Lower lobe of right lung (tissue), 2 donors: ENCODE measurements around the gene GPC6. TPM values are rescaled to one million over a fixed set of nuclear protein-coding genes. Genes with fewer than 3 reads are reported as not detected.

Experiments used
- ATAC-seq, 2 donors: fragments of 200-7000 bp; cut with Tn5 transposase; one replicate each; pipeline ENCODE4 v1.9.1; 2020 to 2022; ENCODE audit warnings: mild to moderate bottlenecking in 2 of 2, moderate library complexity in 2 of 2
- DNase-seq: peaks from one replicate; pipeline ENCODE4 v3.0.0-alpha.2; 2020
- H3K27ac ChIP-seq: fragments of 200-600 bp; one replicate; pipeline ENCODE4 v1.8.0; 2022
- H3K27me3 ChIP-seq: fragments of 200-600 bp; one replicate; pipeline ENCODE4 v1.8.0; 2022; ENCODE audit warnings: low read depth
- H3K36me3 ChIP-seq: fragments of 200-600 bp; one replicate; pipeline ENCODE4 v1.8.0; 2022; ENCODE audit warnings: mild to moderate bottlenecking
- H3K4me1 ChIP-seq: fragments of 200-600 bp; one replicate; pipeline ENCODE4 v1.8.0; 2022
- H3K4me3 ChIP-seq: fragments of 200-600 bp; one replicate; pipeline ENCODE4 v1.8.0; 2022; ENCODE audit warnings: mild to moderate bottlenecking
- H3K9me3 ChIP-seq: fragments of 200-600 bp; one replicate; pipeline ENCODE4 v1.8.0; 2022
- CTCF ChIP-seq: fragments of 200-600 bp; IDR thresholded peaks from one replicate; pipeline ENCODE4 v1.8.0; 2022; ENCODE audit warnings: antibody characterized with exemption, mild to moderate bottlenecking
- intact Hi-C: fragments of 100-400 bp; cut with DNase I; formaldehyde crosslinking; loops from one replicate; pipeline ENCODE4 v1.11.0; 2022
- total RNA-seq: library from RNA; stranded (reverse); fragmentation: NEBNext Ultra II Directional; extraction: Animal tissue kit (Norgen Biotek cat#: 25700); gene quantifications from one replicate; pipeline ENCODE4 v1.2.1, GENCODE V29; 2021
- donor health status: DM: no; HTN: yes; CAD: no; lungs with severe emphysema.

Gene GPC6
- total RNA-seq, 1 donor from 2014 or later = 5.5 TPM

GRCh38 chr13:94195715-94196114 is 969.1 kb downstream of the GPC6 start:
- no peaks in the 10 kb centered on the region for H3K27me3 ChIP-seq
- no peak for TF ChIP-seq CTCF
- peak in 1 of 2 donors; percentile 17 for ATAC-seq
- no peaks in the 10 kb centered on the region for H3K9me3 ChIP-seq
- H3K27ac ChIP-seq = no peak overlapping the region
- no peaks in the 10 kb centered on the region for H3K36me3 ChIP-seq
- H3K4me1 ChIP-seq = no peaks in the 10 kb centered on the region
- H3K4me3 ChIP-seq = no peak overlapping the region
- DNase-seq = no peak
- intact Hi-C loops = no loop called here

GRCh38 chr13:94196413-94196812 is 969.8 kb downstream of the GPC6 start:
- TF ChIP-seq CTCF = no peak
- no peak overlapping the region for H3K27ac ChIP-seq
- no peaks in the 10 kb centered on the region for H3K36me3 ChIP-seq
- H3K9me3 ChIP-seq = no peaks in the 10 kb centered on the region
- DNase-seq = no peak
- intact Hi-C loops = no loop called here
- ATAC-seq = peak; percentile 63 to 71
- H3K4me3 ChIP-seq = no peak overlapping the region
- no peaks in the 10 kb centered on the region for H3K4me1 ChIP-seq
- H3K27me3 ChIP-seq = no peaks in the 10 kb centered on the region

GRCh38 chr13:94198681-94199080 is 972.1 kb downstream of the GPC6 start:
- TF ChIP-seq CTCF = no peak
- Histone ChIP-seq H3K36me3 (no peaks in the 10 kb centered on the region), H3K27ac (no peak overlapping the region), H3K4me1 (no peaks in the 10 kb centered on the region), H3K9me3 (no peaks in the 10 kb centered on the region), H3K4me3 (no peak overlapping the region), H3K27me3 (no peaks in the 10 kb centered on the region)
- DNase-seq (no peak), ATAC-seq (no peak)
- intact Hi-C loops = no loop called here

- no peak for TF ChIP-seq CTCF
- intact Hi-C loops = no loop called here
- no peaks in the 10 kb centered on the region for H3K4me1 ChIP-seq
- H3K36me3 ChIP-seq = no peaks in the 10 kb centered on the region
- DNase-seq (no peak), ATAC-seq (no peak)
- no peaks in the 10 kb centered on the region for H3K9me3 ChIP-seq
- H3K27me3 ChIP-seq = no peaks in the 10 kb centered on the region
- no peak overlapping the region for H3K4me3 ChIP-seq
- no peak overlapping the region for H3K27ac ChIP-seq
Measured at GRCh38 chr13:94199135-94199534, 972.5 kb downstream of the GPC6 start.

GRCh38 chr13:94201022-94201421 is 974.4 kb downstream of the GPC6 start:
- Histone ChIP-seq H3K4me1 (no peaks in the 10 kb centered on the region), H3K27ac (no peak overlapping the region), H3K9me3 (no peaks in the 10 kb centered on the region), H3K4me3 (no peak overlapping the region), H3K27me3 (no peaks in the 10 kb centered on the region), H3K36me3 (no peaks in the 10 kb centered on the region)
- intact Hi-C loops = no loop called here
- TF ChIP-seq CTCF = no peak
- no peak for ATAC-seq
- no peak for DNase-seq

- ATAC-seq = no peak
- TF ChIP-seq CTCF = no peak
- no peak for DNase-seq
- no peaks in the 10 kb centered on the region for H3K36me3 ChIP-seq
- intact Hi-C loops = no loop called here
- no peaks in the 10 kb centered on the region for H3K4me1 ChIP-seq
- no peaks in the 10 kb centered on the region for H3K27me3 ChIP-seq
- H3K9me3 ChIP-seq = no peaks in the 10 kb centered on the region
- H3K27ac ChIP-seq = no peak overlapping the region
- H3K4me3 ChIP-seq = no peak overlapping the region
Measured at GRCh38 chr13:94204163-94204562, 977.6 kb downstream of the GPC6 start.
